Measurements from ENCODE around the gene RCOR1. TPM values are rescaled to one million over a fixed set of nuclear protein-coding genes. Genes with fewer than 3 reads are reported as not detected.
A peak's percentile ranks its signal among the peaks of the same experiment; 100 is the strongest.

The RCOR1 gene
- total RNA-seq, 2 donors from 2014 or later = 19.5 to 21.3 TPM

DNA sequence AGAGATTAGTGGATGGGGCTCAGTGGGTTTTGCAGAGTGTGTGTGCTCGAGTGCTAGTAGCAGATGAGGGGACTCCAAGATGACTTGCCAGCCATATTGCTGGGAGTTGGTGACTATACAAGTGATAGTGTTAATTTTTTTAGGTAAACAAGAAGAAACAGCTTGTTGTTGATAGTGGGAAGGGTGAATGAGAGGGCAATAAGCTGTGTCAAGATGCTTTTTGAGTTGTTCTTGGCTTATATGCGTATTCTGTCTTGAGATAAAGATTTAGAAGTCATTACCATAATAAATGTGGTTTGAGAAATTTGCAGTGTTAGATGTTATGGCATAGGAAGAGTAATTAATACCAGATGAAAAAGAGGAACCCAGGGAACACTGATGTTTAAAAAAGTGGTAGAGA lies 75.3 kb downstream of the RCOR1 start:
- H3K27ac Mint-ChIP-seq = no peak overlapping the region

GRCh38 chr14:102668291-102668873 lies 75.9 kb downstream of the RCOR1 start:
- DNase-seq (no peak), ATAC-seq (replicated peaks in 1 of 2) (no peak)
- Mint-ChIP-seq H3K4me3 (no peak overlapping the region), H3K4me1 (ENCODE audit: low read depth) (no peaks in the 10 kb centered on the region), H3K9me3 (no peaks in the 10 kb centered on the region), H3K27ac (no peak overlapping the region), H3K36me3 (ENCODE audit: insufficient read depth in 2 of 2) (peaks cover 0 to 1% of the 10 kb centered on the region in 2 donors), H3K27me3 (ENCODE audit: low read depth) (no peaks in the 10 kb centered on the region)

More for the DNA sequence above, 75.3 kb downstream of the RCOR1 start:
- no peak for ATAC-seq (replicated peaks in 1 of 2)
- H3K4me1 Mint-ChIP-seq (ENCODE audit: low read depth) = peaks cover 5% of the 10 kb centered on the region
- H3K36me3 Mint-ChIP-seq (ENCODE audit: insufficient read depth in 2 of 2) = peaks cover 0 to 1% of the 10 kb centered on the region in 2 donors
- H3K27me3 Mint-ChIP-seq (ENCODE audit: low read depth) = no peaks in the 10 kb centered on the region
- H3K9me3 Mint-ChIP-seq = no peaks in the 10 kb centered on the region
- H3K4me3 Mint-ChIP-seq = no peak overlapping the region
- DNase-seq = no peak

GRCh38 chr14:102671410-102671809 lies 79.0 kb downstream of the RCOR1 start:
- H3K27ac Mint-ChIP-seq = peak overlapping the region; percentile 38
- no peaks in the 10 kb centered on the region for H3K9me3 Mint-ChIP-seq
- H3K4me3 Mint-ChIP-seq = no peak overlapping the region
- no peaks in the 10 kb centered on the region for H3K27me3 Mint-ChIP-seq (ENCODE audit: low read depth)
- no peaks in the 10 kb centered on the region for H3K36me3 Mint-ChIP-seq (ENCODE audit: insufficient read depth in 2 of 2)
- peaks cover 11% of the 10 kb centered on the region for H3K4me1 Mint-ChIP-seq (ENCODE audit: low read depth)
- no peak for DNase-seq
- ATAC-seq (replicated peaks in 1 of 2) = no peak

GRCh38 chr14:102672410-102672960 lies 80.0 kb downstream of the RCOR1 start:
- Mint-ChIP-seq H3K4me3 (no peak overlapping the region), H3K27ac (no peak overlapping the region), H3K9me3 (no peaks in the 10 kb centered on the region), H3K4me1 (ENCODE audit: low read depth) (peaks cover 11% of the 10 kb centered on the region), H3K36me3 (ENCODE audit: insufficient read depth in 2 of 2) (no peaks in the 10 kb centered on the region), H3K27me3 (ENCODE audit: low read depth) (no peaks in the 10 kb centered on the region)
- ATAC-seq (replicated peaks in 1 of 2) (no peak), DNase-seq (no peak)

DNA sequence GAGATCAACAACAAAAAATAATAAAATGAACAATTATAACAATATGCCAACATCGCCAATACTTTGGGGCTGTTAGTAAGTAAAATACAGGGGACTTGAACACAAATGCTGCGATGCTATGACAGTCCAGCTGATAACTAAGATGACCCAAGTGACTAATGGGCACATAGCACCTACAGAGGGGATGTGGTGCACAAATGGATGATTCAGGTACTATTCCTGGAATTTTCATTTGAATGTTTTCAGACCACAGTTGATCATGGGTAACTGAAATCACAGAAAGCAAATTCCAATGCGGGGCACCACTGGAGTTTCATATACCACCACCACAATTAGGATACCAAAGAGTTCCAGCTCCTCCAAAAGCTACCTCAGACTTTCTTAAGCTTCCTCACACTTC lies 82.9 kb downstream of the RCOR1 start:
- no peaks in the 10 kb centered on the region for H3K9me3 Mint-ChIP-seq
- DNase-seq = no peak
- no peak for ATAC-seq (replicated peaks in 1 of 2)
- no peak overlapping the region for H3K4me3 Mint-ChIP-seq
- H3K4me1 Mint-ChIP-seq (ENCODE audit: low read depth) = peaks cover 11% of the 10 kb centered on the region
- no peaks in the 10 kb centered on the region for H3K36me3 Mint-ChIP-seq (ENCODE audit: insufficient read depth in 2 of 2)
- no peaks in the 10 kb centered on the region for H3K27me3 Mint-ChIP-seq (ENCODE audit: low read depth)
- H3K27ac Mint-ChIP-seq = no peak overlapping the region

DNA sequence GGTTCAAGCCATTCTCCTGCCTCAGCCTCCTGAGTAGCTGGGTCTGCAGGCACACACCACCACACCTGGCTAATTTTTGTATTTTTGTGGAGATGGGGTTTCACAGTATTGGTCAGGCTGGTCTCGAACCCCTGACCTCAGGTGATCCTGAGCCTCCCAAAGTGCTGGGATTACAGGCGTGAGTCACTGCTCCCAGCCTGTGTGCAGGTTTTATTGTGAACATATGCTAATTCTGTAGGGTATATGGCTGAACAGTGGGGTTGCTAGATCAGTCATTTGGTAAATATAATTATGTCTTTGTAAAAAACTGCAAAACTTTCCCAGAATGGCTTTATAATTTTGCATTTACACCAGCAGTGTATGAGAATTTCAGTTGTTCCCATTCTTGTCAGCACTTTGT lies 85.9 kb downstream of the RCOR1 start:
- Mint-ChIP-seq H3K4me1 (ENCODE audit: low read depth) (peaks cover 11% of the 10 kb centered on the region), H3K36me3 (ENCODE audit: insufficient read depth in 2 of 2) (peaks cover 0 to 4% of the 10 kb centered on the region in 2 donors), H3K4me3 (no peak overlapping the region), H3K9me3 (no peaks in the 10 kb centered on the region), H3K27me3 (ENCODE audit: low read depth) (no peaks in the 10 kb centered on the region), H3K27ac (no peak overlapping the region)
- no peak for DNase-seq
- no peak for ATAC-seq (replicated peaks in 1 of 2)

- ATAC-seq (replicated peaks in 1 of 2) (no peak), DNase-seq (no peak)
- no peak overlapping the region for H3K27ac Mint-ChIP-seq
- peaks cover 0 to 4% of the 10 kb centered on the region in 2 donors for H3K36me3 Mint-ChIP-seq (ENCODE audit: insufficient read depth in 2 of 2)
- H3K4me1 Mint-ChIP-seq (ENCODE audit: low read depth) = no peaks in the 10 kb centered on the region
- no peak overlapping the region for H3K4me3 Mint-ChIP-seq
- no peaks in the 10 kb centered on the region for H3K27me3 Mint-ChIP-seq (ENCODE audit: low read depth)
- no peaks in the 10 kb centered on the region for H3K9me3 Mint-ChIP-seq
These were observed 91.2 kb downstream of the RCOR1 start for GRCh38 chr14:102683399-102684297.

- no peak for DNase-seq
- H3K4me1 Mint-ChIP-seq (ENCODE audit: low read depth) = no peaks in the 10 kb centered on the region
- no peaks in the 10 kb centered on the region for H3K9me3 Mint-ChIP-seq
- peaks cover 0 to 4% of the 10 kb centered on the region in 2 donors for H3K36me3 Mint-ChIP-seq (ENCODE audit: insufficient read depth in 2 of 2)
- no peak overlapping the region for H3K27ac Mint-ChIP-seq
- no peak overlapping the region for H3K4me3 Mint-ChIP-seq
- no peaks in the 10 kb centered on the region for H3K27me3 Mint-ChIP-seq (ENCODE audit: low read depth)
- ATAC-seq (replicated peaks in 1 of 2) = no peak
These were observed 91.8 kb downstream of the RCOR1 start for GRCh38 chr14:102684298-102684663.

GRCh38 chr14:102686196-102686801 lies 93.8 kb downstream of the RCOR1 start:
- Mint-ChIP-seq H3K27me3 (ENCODE audit: low read depth) (no peaks in the 10 kb centered on the region), H3K36me3 (ENCODE audit: insufficient read depth in 2 of 2) (peaks cover 0 to 2% of the 10 kb centered on the region in 2 donors), H3K9me3 (no peaks in the 10 kb centered on the region), H3K4me1 (ENCODE audit: low read depth) (no peaks in the 10 kb centered on the region), H3K4me3 (no peak overlapping the region), H3K27ac (no peak overlapping the region)
- ATAC-seq (replicated peaks in 1 of 2) = no peak
- DNase-seq = no peak

GRCh38 chr14:102688290-102688689 lies 95.8 kb downstream of the RCOR1 start:
- ATAC-seq (replicated peaks in 1 of 2) (no peak), DNase-seq (no peak)
- H3K4me3 Mint-ChIP-seq = no peak overlapping the region
- H3K27me3 Mint-ChIP-seq (ENCODE audit: low read depth) = no peaks in the 10 kb centered on the region
- H3K9me3 Mint-ChIP-seq = no peaks in the 10 kb centered on the region
- H3K27ac Mint-ChIP-seq = no peak overlapping the region
- no peaks in the 10 kb centered on the region for H3K36me3 Mint-ChIP-seq (ENCODE audit: insufficient read depth in 2 of 2)
- H3K4me1 Mint-ChIP-seq (ENCODE audit: low read depth) = no peaks in the 10 kb centered on the region

GRCh38 chr14:102690509-102691286 lies 98.2 kb downstream of the RCOR1 start:
- DNase-seq = no peak
- H3K4me1 Mint-ChIP-seq (ENCODE audit: low read depth) = peaks cover 11% of the 10 kb centered on the region

GRCh38 chr14:102691763-102692162 lies 99.3 kb downstream of the RCOR1 start:
- no peaks in the 10 kb centered on the region for H3K9me3 Mint-ChIP-seq
- DNase-seq (no peak), ATAC-seq (replicated peaks in 1 of 2) (no peak)
- no peaks in the 10 kb centered on the region for H3K27me3 Mint-ChIP-seq (ENCODE audit: low read depth)
- H3K36me3 Mint-ChIP-seq (ENCODE audit: insufficient read depth in 2 of 2) = no peaks in the 10 kb centered on the region
- no peak overlapping the region for H3K4me3 Mint-ChIP-seq
- H3K27ac Mint-ChIP-seq = no peak overlapping the region
- peaks cover 22% of the 10 kb centered on the region for H3K4me1 Mint-ChIP-seq (ENCODE audit: low read depth)

More at GRCh38 chr14:102690509-102691286, 98.2 kb downstream of the RCOR1 start:
- Mint-ChIP-seq H3K36me3 (ENCODE audit: insufficient read depth in 2 of 2) (no peaks in the 10 kb centered on the region), H3K27me3 (ENCODE audit: low read depth) (no peaks in the 10 kb centered on the region), H3K4me3 (no peak overlapping the region), H3K9me3 (no peaks in the 10 kb centered on the region), H3K27ac (no peak overlapping the region)
- ATAC-seq (replicated peaks in 1 of 2) = no peak

Measured in activated T-cell treated with anti-CD3 and anti-CD28 coated beads, Interleukin-2, amount 50 U/mL, for 72 hours (primary cell).